ENCODE data around the gene MLH3. TPM values are rescaled to one million over a fixed set of nuclear protein-coding genes. Genes with fewer than 3 reads are reported as not detected.

The MLH3 gene
- total RNA-seq, 1 donor from 2014 or later, result 17.2 TPM

GRCh38 chr14:75018694-75019093 is 32.6 kb downstream of the MLH3 start:
- Mint-ChIP-seq H3K4me1 (ENCODE audit: unreplicated experiment) (peaks cover 6% of the 10 kb centered on the region), H3K27ac (ENCODE audit: unreplicated experiment) (no peak overlapping the region), H3K36me3 (ENCODE audit: low read depth, unreplicated experiment) (peaks cover 19% of the 10 kb centered on the region), H3K4me3 (ENCODE audit: unreplicated experiment) (no peak overlapping the region), H3K9me3 (ENCODE audit: unreplicated experiment) (no peaks in the 10 kb centered on the region), H3K27me3 (ENCODE audit: unreplicated experiment) (no peaks in the 10 kb centered on the region)
- TF ChIP-seq CTCF (IDR thresholded peaks at IDR 0.05; ENCODE audit: unreplicated experiment), result no peak
- no peak for DNase-seq (ENCODE audit: low spot score)

- H3K4me3 Mint-ChIP-seq (ENCODE audit: unreplicated experiment), result no peak overlapping the region
- H3K36me3 Mint-ChIP-seq (ENCODE audit: low read depth, unreplicated experiment), result peaks cover 15% of the 10 kb centered on the region
- H3K27ac Mint-ChIP-seq (ENCODE audit: unreplicated experiment), result no peak overlapping the region
- no peaks in the 10 kb centered on the region for H3K9me3 Mint-ChIP-seq (ENCODE audit: unreplicated experiment)
- no peaks in the 10 kb centered on the region for H3K27me3 Mint-ChIP-seq (ENCODE audit: unreplicated experiment)
- TF ChIP-seq CTCF (IDR thresholded peaks at IDR 0.05; ENCODE audit: unreplicated experiment), result no peak
- no peak for DNase-seq (ENCODE audit: low spot score)
- peaks cover 8% of the 10 kb centered on the region for H3K4me1 Mint-ChIP-seq (ENCODE audit: unreplicated experiment)
Observed at GRCh38 chr14:75016815-75017214, 34.5 kb downstream of the MLH3 start.

GRCh38 chr14:75015496-75015895 is 35.8 kb downstream of the MLH3 start:
- H3K27me3 Mint-ChIP-seq (ENCODE audit: unreplicated experiment), result no peaks in the 10 kb centered on the region
- TF ChIP-seq CTCF (IDR thresholded peaks at IDR 0.05; ENCODE audit: unreplicated experiment), result no peak
- H3K9me3 Mint-ChIP-seq (ENCODE audit: unreplicated experiment), result no peaks in the 10 kb centered on the region
- DNase-seq (ENCODE audit: low spot score), result no peak
- peaks cover 8% of the 10 kb centered on the region for H3K4me1 Mint-ChIP-seq (ENCODE audit: unreplicated experiment)
- no peak overlapping the region for H3K27ac Mint-ChIP-seq (ENCODE audit: unreplicated experiment)
- H3K36me3 Mint-ChIP-seq (ENCODE audit: low read depth, unreplicated experiment), result peaks cover 15% of the 10 kb centered on the region
- H3K4me3 Mint-ChIP-seq (ENCODE audit: unreplicated experiment), result no peak overlapping the region

GRCh38 chr14:75013290-75013689 is 38.0 kb downstream of the MLH3 start:
- TF ChIP-seq CTCF (IDR thresholded peaks at IDR 0.05; ENCODE audit: unreplicated experiment), result no peak
- no peak for DNase-seq (ENCODE audit: low spot score)
- Mint-ChIP-seq H3K9me3 (ENCODE audit: unreplicated experiment) (no peaks in the 10 kb centered on the region), H3K27ac (ENCODE audit: unreplicated experiment) (no peak overlapping the region), H3K4me1 (ENCODE audit: unreplicated experiment) (peaks cover 8% of the 10 kb centered on the region), H3K36me3 (ENCODE audit: low read depth, unreplicated experiment) (peaks cover 19% of the 10 kb centered on the region), H3K4me3 (ENCODE audit: unreplicated experiment) (no peak overlapping the region), H3K27me3 (ENCODE audit: unreplicated experiment) (no peaks in the 10 kb centered on the region)

GRCh38 chr14:75011356-75011994 is 39.8 kb downstream of the MLH3 start:
- Mint-ChIP-seq H3K4me3 (ENCODE audit: unreplicated experiment) (no peak overlapping the region), H3K9me3 (ENCODE audit: unreplicated experiment) (no peaks in the 10 kb centered on the region), H3K27ac (ENCODE audit: unreplicated experiment) (no peak overlapping the region), H3K27me3 (ENCODE audit: unreplicated experiment) (no peaks in the 10 kb centered on the region), H3K36me3 (ENCODE audit: low read depth, unreplicated experiment) (peaks cover 23% of the 10 kb centered on the region), H3K4me1 (ENCODE audit: unreplicated experiment) (peaks cover 8% of the 10 kb centered on the region)
- TF ChIP-seq CTCF (IDR thresholded peaks at IDR 0.05; ENCODE audit: unreplicated experiment), result no peak
- no peak for DNase-seq (ENCODE audit: low spot score)
